HG03103 (cell line): ENCODE results near the gene FOCAD.

Source experiments
- ATAC-seq: cut with Tn5 transposase; IDR thresholded peaks from one replicate; pipeline ENCODE4 v1.9.1; 2021; ENCODE audit warnings: low read depth; ENCODE audit not compliant: unreplicated experiment

The FOCAD gene

GRCh38 chr9:20783057-20784038, 99.3 kb downstream of the FOCAD start:
- no peak for ATAC-seq

- ATAC-seq, result no peak
These were observed 100.1 kb downstream of the FOCAD start for GRCh38 chr9:20784196-20784595.

- ATAC-seq, result no peak
These were observed 102.7 kb downstream of the FOCAD start for GRCh38 chr9:20786807-20787206.

- ATAC-seq, result no peak
These were observed 104.7 kb downstream of the FOCAD start for GRCh38 chr9:20788526-20789451.

GRCh38 chr9:20790721-20791120, 106.7 kb downstream of the FOCAD start:
- ATAC-seq, result no peak

- no peak for ATAC-seq
These were observed 107.6 kb downstream of the FOCAD start for GRCh38 chr9:20791682-20792081.

GRCh38 chr9:20804489-20805250, 120.6 kb downstream of the FOCAD start:
- ATAC-seq, result no peak

GRCh38 chr9:20805766-20806165, 121.7 kb downstream of the FOCAD start:
- ATAC-seq, result no peak

- no peak for ATAC-seq
These were observed 123.9 kb downstream of the FOCAD start for GRCh38 chr9:20808002-20808401.

- no peak for ATAC-seq
These were observed 127.8 kb downstream of the FOCAD start for GRCh38 chr9:20811872-20812271.

- no peak for ATAC-seq
These were observed 132.1 kb downstream of the FOCAD start for GRCh38 chr9:20815923-20816703.

GRCh38 chr9:20823051-20823450, 139.0 kb downstream of the FOCAD start:
- no peak for ATAC-seq

- ATAC-seq, result no peak
These were observed 147.0 kb downstream of the FOCAD start for GRCh38 chr9:20831028-20831427.

GRCh38 chr9:20832775-20833174, 148.7 kb downstream of the FOCAD start:
- no peak for ATAC-seq

GRCh38 chr9:20835377-20836286, 151.6 kb downstream of the FOCAD start:
- ATAC-seq, result no peak

GRCh38 chr9:20837166-20837565, 153.1 kb downstream of the FOCAD start:
- no peak for ATAC-seq

GRCh38 chr9:20838218-20838617, 154.2 kb downstream of the FOCAD start:
- ATAC-seq, result no peak

- ATAC-seq, result no peak
These were observed 160.9 kb downstream of the FOCAD start for GRCh38 chr9:20844916-20845315.

- ATAC-seq, result no peak
These were observed 164.4 kb downstream of the FOCAD start for GRCh38 chr9:20848490-20848889.
